HUES64 (cell line): Measurements from ENCODE around the gene TMEM134.

Source experiments
- H3K27ac ChIP-seq: 2 replicates; pipeline ENCODE4 v1.7.0; 2013; ENCODE audit warnings: low read depth, low read length, inconsistent platforms
- H3K27me3 ChIP-seq: 2 replicates; pipeline ENCODE4 v1.6.1; 2013; ENCODE audit warnings: mild to moderate bottlenecking, low read length; ENCODE audit not compliant: insufficient read depth
- H3K36me3 ChIP-seq: 2 replicates; pipeline ENCODE4 v1.6.1; 2013; ENCODE audit warnings: mild to moderate bottlenecking, low read length; ENCODE audit not compliant: insufficient read depth
- H3K4me1 ChIP-seq: 2 replicates; pipeline ENCODE4 v1.6.1; 2013; ENCODE audit warnings: mild to moderate bottlenecking, low read length, moderate library complexity; ENCODE audit not compliant: insufficient read depth
- H3K4me3 ChIP-seq: 2 replicates; pipeline ENCODE4 v1.5.1; 2013; ENCODE audit warnings: mild to moderate bottlenecking, low read length, moderate library complexity
- H3K9ac ChIP-seq: 2 replicates; pipeline ENCODE4 v1.6.1; 2013; ENCODE audit warnings: mild to moderate bottlenecking, low read depth, low read length
- H3K9me3 ChIP-seq: 2 replicates; pipeline ENCODE4 v1.6.1; 2013; ENCODE audit warnings: low read depth, low read length; ENCODE audit not compliant: insufficient read depth
- WGBS: fragments of 150-250, 120-280 bp; methylation state at CpG from one replicate; pipeline ENCODE4 v1.1.7; 2013; ENCODE audit warnings: missing lambda C conversion rate; 5-methylcytosine and 5-hydroxymethylcytosine counted together

TMEM134 gene

GRCh38 chr11:67505605-67506396, 36.8 kb upstream of the TMEM134 start:
- H3K9ac ChIP-seq = no peak overlapping the region
- peaks cover 11% of the 10 kb centered on the region for H3K27me3 ChIP-seq
- H3K4me1 ChIP-seq = peaks cover 9% of the 10 kb centered on the region
- WGBS = 36% methylated on average over 17 of the region's 17 CpGs
- no peaks in the 10 kb centered on the region for H3K9me3 ChIP-seq
- peaks cover 10% of the 10 kb centered on the region; the same call in 1 of the 2 replicates for H3K36me3 ChIP-seq
- H3K4me3 ChIP-seq = peak overlapping the region; percentile 72; the same call in 1 of the 2 replicates
- peak overlapping the region; percentile 68; the same call in 1 of the 2 replicates for H3K27ac ChIP-seq

DNA sequence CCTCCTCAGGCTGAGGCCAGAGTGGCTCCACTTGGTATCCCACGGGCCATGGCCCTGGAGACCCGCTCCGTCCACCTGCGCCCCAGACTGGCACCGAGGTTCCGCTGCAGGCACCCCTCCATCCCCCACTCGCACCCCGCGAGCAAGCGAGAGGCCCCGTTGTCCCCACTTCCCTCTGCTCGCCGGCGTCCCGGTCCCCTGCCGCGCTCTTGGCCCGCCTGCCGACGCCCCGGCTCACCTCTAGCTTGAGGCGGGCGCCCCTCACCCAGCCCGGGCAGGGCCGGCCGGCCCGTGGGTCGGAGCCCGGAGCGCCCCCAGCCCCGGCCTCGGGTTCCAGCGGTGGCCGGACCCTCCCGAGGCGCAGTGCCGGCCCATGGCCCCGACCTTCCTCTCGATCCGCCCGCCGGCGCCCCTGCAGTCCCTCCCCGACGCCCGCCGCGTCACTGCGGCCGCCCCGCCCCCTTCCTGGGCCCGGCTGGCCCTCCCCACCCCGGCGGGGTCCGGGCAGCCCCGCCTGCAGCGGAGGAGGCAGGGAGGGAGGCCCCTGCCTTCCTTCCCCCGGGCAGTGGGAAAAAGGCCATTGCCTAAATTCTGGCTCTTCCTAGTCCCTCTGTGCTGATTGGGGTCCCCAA, 36.0 kb upstream of the TMEM134 start, which contains the start of gene PITPNM1:
Gene PITPNM1, minus strand, starts transcription at position 414 of the 632 bp plus-strand sequence. CDS start 1,183 bp downstream, outside the sequence.
- under 1% methylated on average over 58 of the region's 58 CpGs for WGBS
- peaks cover 11% of the 10 kb centered on the region for H3K27me3 ChIP-seq
- H3K4me3 ChIP-seq = peak within 1 kb of the TSS; percentile 72
- peak within 1 kb of the TSS; percentile 68; the same call in 1 of the 2 replicates for H3K27ac ChIP-seq
- peaks cover 10% of the 10 kb centered on the region; the same call in 1 of the 2 replicates for H3K36me3 ChIP-seq
- H3K9ac ChIP-seq = peak within 1 kb of the TSS; percentile 53; the same call in 1 of the 2 replicates
- H3K9me3 ChIP-seq = no peaks in the 10 kb centered on the region
- H3K4me1 ChIP-seq = peaks cover 9% of the 10 kb centered on the region

DNA sequence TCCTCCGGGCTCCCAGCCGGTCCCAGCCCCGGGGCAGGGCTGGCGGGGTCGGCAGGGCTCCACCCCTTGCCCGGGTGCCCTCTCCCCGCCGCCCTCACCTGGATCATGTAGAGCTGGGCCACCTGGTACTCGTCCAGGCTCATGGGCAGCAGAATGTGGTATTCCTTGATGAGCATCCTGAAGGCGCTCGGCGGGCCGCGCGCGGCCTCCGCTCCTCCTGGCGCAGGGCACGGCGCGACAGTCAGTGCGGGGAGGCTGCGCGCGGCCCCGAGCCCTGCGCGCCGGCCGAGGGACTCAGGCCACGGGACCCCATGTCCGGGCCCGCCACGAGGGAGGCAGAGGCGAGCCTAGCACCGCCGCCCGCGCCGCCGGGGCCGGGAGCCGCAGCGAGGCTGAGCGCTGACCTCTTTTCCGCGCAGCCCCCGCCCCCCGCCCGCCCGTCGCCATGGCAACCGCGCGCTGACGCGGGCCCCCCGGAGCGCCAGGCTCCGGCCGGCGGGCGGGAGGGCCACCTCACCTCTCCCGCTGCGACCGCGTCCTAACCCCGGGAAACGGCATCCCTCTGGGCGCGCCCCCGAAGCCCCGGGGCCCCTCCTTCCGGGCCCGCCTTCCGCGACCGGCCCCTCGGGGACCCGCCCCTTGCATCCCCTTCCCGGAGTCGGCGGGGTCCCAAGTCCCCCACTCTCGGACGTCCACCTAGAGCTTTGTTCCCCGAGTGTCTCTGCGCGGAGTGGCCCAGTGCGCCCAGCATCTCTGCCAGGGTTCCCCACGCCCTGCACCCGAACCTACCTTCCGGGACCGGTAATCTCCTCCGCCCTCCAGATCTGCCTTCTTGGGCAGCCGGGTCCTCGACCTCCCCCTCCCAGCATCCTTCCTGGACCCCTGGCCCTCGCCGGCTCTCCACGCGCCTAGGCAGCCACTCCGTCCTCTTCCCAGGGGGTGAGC, 35.2 kb upstream of the TMEM134 start:
- Histone ChIP-seq H3K27ac (no peak overlapping the region), H3K36me3 (peaks cover 10% of the 10 kb centered on the region; the same call in 1 of the 2 replicates), H3K9me3 (no peaks in the 10 kb centered on the region), H3K4me1 (peaks cover 9% of the 10 kb centered on the region), H3K27me3 (peaks cover 11% of the 10 kb centered on the region), H3K9ac (peak overlapping the region; percentile 53; the same call in 1 of the 2 replicates), H3K4me3 (peak overlapping the region; percentile 72)
- 1% methylated on average over 101 of the region's 101 CpGs for WGBS

GRCh38 chr11:67503119-67504004, 34.3 kb upstream of the TMEM134 start:
- peaks cover 9% of the 10 kb centered on the region for H3K4me1 ChIP-seq
- H3K4me3 ChIP-seq = peak overlapping the region; percentile 72
- no peak overlapping the region for H3K27ac ChIP-seq
- 0 out of 2 replicates have a peak overlapping the region, but pooled peaks have one; percentile 15 for H3K9ac ChIP-seq
- 68% methylated on average over 19 of the region's 19 CpGs for WGBS
- H3K27me3 ChIP-seq = peaks cover 11% of the 10 kb centered on the region
- H3K9me3 ChIP-seq = no peaks in the 10 kb centered on the region
- peaks cover 10% of the 10 kb centered on the region; the same call in 1 of the 2 replicates for H3K36me3 ChIP-seq

DNA sequence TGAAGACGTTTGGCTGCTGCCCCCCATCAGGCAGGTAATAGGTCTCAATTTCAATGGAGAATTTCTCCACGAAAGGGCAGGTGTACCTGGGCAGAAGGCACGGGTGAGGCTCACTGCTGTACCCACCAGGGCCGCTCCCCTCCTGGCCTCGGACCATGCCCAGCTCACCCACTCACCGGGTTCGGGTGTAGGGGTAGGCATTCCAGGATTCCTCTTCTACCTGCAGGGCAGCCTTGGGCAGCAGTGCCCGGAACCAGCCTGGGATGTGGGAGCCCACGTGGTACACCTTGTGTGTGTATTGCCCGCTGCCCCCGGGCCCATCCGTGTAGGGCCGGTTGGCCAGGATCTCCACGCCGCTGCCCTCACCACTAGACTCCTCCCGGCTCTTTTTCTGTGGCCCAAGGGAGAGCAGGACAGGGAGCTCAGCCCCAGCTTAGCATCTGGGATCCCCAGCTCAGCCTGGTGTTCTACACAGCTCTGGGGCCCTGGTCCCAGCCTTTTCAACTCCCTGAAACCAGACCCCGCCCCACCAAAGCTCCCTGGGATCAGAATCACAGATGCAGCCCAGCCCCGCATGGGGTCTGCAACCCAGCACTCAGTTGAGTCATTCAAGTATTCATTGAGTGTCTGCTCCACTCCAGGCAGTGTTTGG, 33.4 kb upstream of the TMEM134 start:
- H3K9ac ChIP-seq = no peak overlapping the region
- H3K4me3 ChIP-seq = no peak overlapping the region
- peaks cover 11% of the 10 kb centered on the region for H3K27me3 ChIP-seq
- no peaks in the 10 kb centered on the region for H3K9me3 ChIP-seq
- H3K4me1 ChIP-seq = peaks cover 9% of the 10 kb centered on the region
- peaks cover 10% of the 10 kb centered on the region; the same call in 1 of the 2 replicates for H3K36me3 ChIP-seq
- 92% methylated on average over 18 of the region's 18 CpGs for WGBS
- no peak overlapping the region for H3K27ac ChIP-seq

- Histone ChIP-seq H3K36me3 (peaks cover 12% of the 10 kb centered on the region), H3K27ac (no peak overlapping the region), H3K9ac (no peak overlapping the region), H3K9me3 (no peaks in the 10 kb centered on the region), H3K4me3 (no peak overlapping the region), H3K4me1 (peaks cover 6% of the 10 kb centered on the region; the same call in 1 of the 2 replicates), H3K27me3 (peaks cover 11% of the 10 kb centered on the region)
- WGBS = 95% methylated on average over 18 of the region's 18 CpGs
These were observed 32.8 kb upstream of the TMEM134 start for GRCh38 chr11:67501854-67502253.

GRCh38 chr11:67500831-67501715, 32.0 kb upstream of the TMEM134 start:
- Histone ChIP-seq H3K4me1 (peaks cover 6% of the 10 kb centered on the region; the same call in 1 of the 2 replicates), H3K27ac (no peak overlapping the region), H3K27me3 (peaks cover 11% of the 10 kb centered on the region), H3K9ac (no peak overlapping the region), H3K4me3 (no peak overlapping the region), H3K36me3 (peaks cover 13% of the 10 kb centered on the region), H3K9me3 (no peaks in the 10 kb centered on the region)
- WGBS = 92% methylated on average over 8 of the region's 9 CpGs

DNA sequence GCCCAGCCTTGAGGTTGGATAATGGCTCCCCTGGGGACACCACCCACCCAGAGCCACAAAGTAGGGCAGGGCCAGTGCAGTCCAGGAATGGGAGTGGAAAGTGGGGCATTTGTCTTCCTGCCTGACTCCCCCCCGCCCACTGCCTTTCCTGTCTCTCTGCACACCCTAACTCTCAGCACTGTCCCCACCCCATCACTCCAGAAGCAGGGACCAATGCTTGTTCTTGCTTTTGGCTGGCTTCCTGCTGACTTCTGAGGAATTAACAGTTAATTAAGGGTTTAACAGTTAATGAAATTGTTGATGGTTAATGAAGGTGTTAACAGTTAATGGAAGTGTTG, 31.4 kb upstream of the TMEM134 start:
- H3K9ac ChIP-seq = no peak overlapping the region
- WGBS = 92% methylated on average over 1 of the region's 1 CpG
- peaks cover 16% of the 10 kb centered on the region for H3K36me3 ChIP-seq
- H3K27me3 ChIP-seq = peaks cover 11% of the 10 kb centered on the region
- H3K9me3 ChIP-seq = no peaks in the 10 kb centered on the region
- H3K27ac ChIP-seq = no peak overlapping the region
- H3K4me1 ChIP-seq = peaks cover 1% of the 10 kb centered on the region; the same call in 1 of the 2 replicates
- no peak overlapping the region for H3K4me3 ChIP-seq

- H3K9ac ChIP-seq = no peak overlapping the region
- 93% methylated on average over 26 of the region's 26 CpGs for WGBS
These were observed 30.9 kb upstream of the TMEM134 start for GRCh38 chr11:67499808-67500483.

More at GRCh38 chr11:67499808-67500483, 30.9 kb upstream of the TMEM134 start:
- peaks cover 16% of the 10 kb centered on the region for H3K36me3 ChIP-seq
- no peaks in the 10 kb centered on the region for H3K4me1 ChIP-seq
- H3K27me3 ChIP-seq = peaks cover 11% of the 10 kb centered on the region
- no peaks in the 10 kb centered on the region for H3K9me3 ChIP-seq
- H3K4me3 ChIP-seq = no peak overlapping the region
- H3K27ac ChIP-seq = no peak overlapping the region
